GM18507 (cell line): ENCODE measurements around the gene MTHFR.

Experiments
- DNase-seq: peaks from one replicate; pipeline ENCODE4 v3.0.0; 2011; ENCODE audit warnings: low read depth; ENCODE audit not compliant: insufficient read length; ENCODE audit errors: extremely low spot score
- FAIRE-seq: peaks from 2 replicates; lab custom pipeline; 2011; peaks lifted over from hg19 to GRCh38; lab: Jason Lieb, UNC

MTHFR gene

GRCh38 chr1:11805422-11806306 lies at the start of gene MTHFR, which contains the start of gene CLCN6:
TSS of gene MTHFR (minus strand) at chr1:11805964. CDS start at chr1:11803116, 2,848 bp downstream.
TSS of gene CLCN6 (plus strand) at chr1:11806191. CDS start at chr1:11806263, 72 bp downstream.
- DNase-seq = peak; percentile 95
- FAIRE-seq = peak; percentile 98

- FAIRE-seq = no peak
- DNase-seq = no peak
Observed at GRCh38 chr1:11855430-11855829, 49.7 kb upstream of the MTHFR start.

DNA sequence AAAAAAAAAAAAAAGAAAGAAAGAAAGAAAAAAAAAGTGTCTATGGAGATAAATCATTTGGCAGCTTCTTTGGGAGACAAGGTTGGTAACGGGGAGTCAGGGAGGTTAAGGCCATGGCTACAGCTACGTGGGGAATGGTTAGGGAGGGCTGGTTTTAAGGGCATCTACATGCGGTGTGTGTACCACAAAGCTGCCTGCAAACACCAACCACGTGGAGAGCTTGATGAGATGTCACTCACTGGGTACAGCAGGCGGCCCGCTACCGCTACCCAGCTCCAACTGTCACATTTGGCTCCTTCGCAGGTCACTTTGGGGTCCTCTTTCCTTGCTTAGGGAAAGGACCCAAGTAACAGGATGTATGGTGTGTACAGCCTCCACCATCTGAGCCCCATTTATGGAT lies 48.8 kb upstream of the MTHFR start:
- no peak for FAIRE-seq
- DNase-seq = no peak

DNA sequence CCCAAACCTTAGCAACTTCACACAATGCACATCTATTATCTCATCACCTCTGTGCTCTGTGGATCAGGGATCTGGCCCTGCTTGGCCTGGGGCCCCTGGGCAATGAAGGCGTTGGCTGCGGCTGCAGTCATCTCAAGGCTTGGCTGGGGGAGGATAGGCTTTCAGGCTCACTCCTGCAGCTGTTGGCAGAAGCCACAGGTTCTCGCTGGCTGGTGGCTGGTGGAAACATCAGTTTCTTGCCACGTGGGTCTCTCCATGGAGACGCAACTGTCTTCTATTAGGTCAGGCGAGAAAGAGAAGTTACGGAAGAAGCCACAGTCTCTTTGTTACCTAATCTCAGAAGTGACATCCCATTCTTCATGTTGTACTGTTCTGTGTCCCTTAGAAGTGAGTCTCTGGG lies 45.4 kb upstream of the MTHFR start:
- no peak for DNase-seq

GRCh38 chr1:11850156-11850555 lies 44.4 kb upstream of the MTHFR start:
- FAIRE-seq (no peak), DNase-seq (no peak)

More for the DNA sequence above, 45.4 kb upstream of the MTHFR start:
- FAIRE-seq = no peak

DNA sequence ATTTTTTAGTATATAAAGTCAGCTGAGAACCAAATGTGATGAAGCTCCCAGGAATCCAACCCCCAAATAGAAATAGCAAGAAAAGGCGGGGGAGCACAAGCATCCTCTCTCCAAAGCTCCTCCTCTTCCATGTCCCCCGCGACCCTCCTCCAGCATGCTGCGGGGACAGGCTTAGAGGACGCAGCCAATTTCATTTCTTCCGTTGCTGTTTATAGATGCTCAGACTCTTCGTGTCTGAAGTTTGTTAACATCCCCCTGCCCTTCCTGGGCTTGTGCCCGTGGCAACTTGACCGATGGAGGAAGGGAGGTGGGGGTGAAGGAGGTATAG lies 42.6 kb upstream of the MTHFR start:
- no peak for DNase-seq
- FAIRE-seq = no peak

DNA sequence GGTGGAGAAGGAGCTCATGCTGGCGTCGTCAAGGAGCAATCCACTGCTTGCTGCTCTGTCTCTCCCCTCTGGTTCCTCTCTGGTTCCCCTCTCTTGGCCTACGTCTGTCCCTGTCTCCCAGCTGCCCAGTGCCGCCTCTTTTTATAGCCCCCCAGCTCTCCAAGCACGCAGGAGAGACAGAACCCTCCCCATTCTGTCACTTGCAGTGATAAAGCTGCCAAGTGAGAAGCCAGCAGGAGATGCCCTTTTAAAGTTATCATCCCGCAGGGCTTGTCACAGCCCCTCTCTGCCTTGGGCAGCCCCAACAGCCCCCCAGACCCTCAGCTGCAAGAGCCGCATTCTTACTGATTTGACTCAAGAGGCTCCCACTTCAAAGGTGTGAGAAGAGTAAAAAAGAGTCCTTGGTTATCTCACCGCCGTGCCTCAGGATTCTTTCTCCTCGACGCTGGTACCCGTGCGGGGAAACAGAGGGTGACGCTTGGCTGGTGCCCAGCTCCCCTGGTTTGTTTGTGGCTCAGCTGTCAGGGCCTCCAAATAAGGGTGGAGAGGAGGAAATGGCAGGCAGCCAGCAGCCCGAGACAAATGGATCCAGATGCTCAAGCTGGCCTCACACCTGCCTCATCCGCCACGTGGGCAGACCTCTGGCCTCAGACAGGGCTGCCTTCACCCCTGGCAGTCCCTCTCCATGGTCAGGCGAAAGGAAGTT lies 42.1 kb upstream of the MTHFR start, which contains the start of gene NPPA:
TSS of gene NPPA (minus strand) at position 117 of the 706 bp plus-strand sequence. CDS start at position 18, 99 bp downstream.
- no peak for DNase-seq
- FAIRE-seq = no peak

DNA sequence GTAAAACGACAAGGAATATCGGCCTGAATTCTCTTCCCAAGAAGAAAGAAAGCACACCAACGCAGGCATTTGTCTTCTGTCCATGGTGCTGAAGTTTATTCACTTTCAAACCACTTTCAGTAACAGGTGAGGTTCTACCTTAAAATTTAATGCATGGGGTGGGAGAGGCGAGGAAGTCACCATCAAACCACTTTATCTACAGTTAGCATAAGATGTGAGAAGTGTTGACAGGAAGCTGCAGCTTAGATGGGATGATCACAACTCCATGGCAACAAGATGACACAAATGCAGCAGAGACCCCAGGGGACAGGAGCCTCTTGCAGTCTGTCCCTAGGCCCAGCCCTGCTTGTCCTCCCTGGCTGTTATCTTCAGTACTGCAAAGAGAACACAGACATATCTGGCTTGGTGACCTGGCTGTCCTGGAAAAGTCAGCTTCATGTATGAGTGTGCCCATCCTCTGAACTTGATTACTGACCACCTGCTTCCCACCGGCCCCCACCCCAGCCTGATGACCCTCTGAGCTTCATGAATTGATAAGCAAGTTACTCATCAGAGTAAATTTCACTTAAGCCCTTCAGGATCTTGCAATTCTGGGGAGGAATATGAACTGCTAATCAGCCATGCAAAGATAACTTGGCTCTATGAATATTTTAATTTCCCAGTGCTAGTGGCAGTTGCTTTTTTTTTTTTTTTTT lies 40.0 kb upstream of the MTHFR start:
- FAIRE-seq (no peak), DNase-seq (no peak)

- FAIRE-seq = no peak
- DNase-seq = no peak
Observed at GRCh38 chr1:11842154-11843041, 36.6 kb upstream of the MTHFR start.

DNA sequence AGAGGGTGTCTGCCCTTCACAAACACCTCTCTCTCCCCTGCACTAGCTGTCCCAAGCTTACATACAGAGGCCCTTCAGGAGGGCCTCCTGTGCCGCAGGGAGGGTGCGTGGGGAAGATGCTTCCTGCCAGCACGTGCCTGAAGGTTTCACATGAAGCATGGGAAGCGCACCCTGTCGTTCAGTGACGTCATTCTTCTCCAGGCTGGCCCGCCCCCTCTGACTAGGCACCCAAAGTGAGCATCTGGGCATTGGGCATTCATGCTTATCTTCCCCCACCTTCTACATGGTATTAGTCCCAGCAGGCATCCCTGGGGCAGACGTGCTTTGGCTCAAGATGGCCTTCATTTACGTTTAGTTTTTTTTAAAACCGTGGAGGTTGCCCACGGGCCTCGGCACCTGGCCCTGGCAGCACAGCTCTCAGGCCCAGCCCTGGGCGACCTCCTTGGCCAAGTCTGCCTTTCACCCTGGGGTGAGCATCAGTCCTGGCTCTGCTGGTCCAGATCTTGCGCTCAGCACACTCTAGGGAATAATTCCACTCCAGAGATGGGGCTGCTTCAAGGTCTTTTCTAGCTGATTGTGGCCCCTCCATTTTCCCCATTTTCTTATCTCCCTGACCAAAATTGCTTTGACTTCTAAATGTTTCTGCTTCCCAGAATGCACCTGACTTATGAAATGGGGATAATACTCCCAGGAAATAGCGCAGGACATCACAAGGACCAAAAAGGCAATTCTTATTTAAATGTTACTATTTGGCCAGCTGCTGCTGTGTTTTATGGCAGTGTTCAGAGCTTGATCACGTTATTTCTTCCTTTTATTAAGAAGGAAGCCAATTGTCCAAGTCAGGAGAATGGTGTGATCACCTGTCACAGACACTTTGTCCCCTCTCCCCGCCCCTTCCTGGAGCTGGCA lies 35.7 kb upstream of the MTHFR start:
- FAIRE-seq (no peak), DNase-seq (no peak)

GRCh38 chr1:11839727-11840705 lies 34.3 kb upstream of the MTHFR start:
- DNase-seq (no peak), FAIRE-seq (no peak)

- FAIRE-seq = peak; percentile 80
- peak; percentile 80 for DNase-seq
Observed at GRCh38 chr1:11838349-11839272, 32.8 kb upstream of the MTHFR start.

DNA sequence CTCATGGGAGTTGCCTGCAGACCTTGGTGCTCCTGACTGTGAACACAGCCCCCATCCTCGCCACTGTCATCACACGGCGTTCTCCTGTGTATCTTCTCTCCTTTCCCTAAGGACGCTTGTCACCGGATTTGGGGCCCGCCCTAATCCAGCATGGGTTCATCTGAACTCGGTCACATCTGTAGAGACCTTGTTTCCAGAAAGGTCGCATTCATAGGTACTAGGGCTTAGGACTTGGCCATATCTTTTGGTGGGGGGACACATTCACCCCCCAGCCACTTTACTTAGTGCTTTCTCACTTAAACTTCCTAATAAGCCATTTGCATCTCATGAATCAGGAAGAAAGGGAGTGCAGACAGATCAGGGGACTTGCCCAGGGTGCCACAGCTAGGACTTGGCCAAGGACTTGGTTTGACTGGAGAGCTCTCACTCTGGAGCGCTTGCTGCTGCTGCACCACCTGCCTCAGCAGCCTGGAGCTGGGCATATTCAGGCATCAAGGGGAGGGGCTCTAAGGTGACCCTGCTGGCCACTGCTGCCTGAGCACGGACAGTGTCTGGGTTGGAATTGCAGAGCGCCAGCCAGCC lies 32.1 kb upstream of the MTHFR start:
- FAIRE-seq (no peak), DNase-seq (no peak)

GRCh38 chr1:11836955-11837766 lies 31.4 kb upstream of the MTHFR start:
- DNase-seq = no peak

More at GRCh38 chr1:11836955-11837766, 31.4 kb upstream of the MTHFR start:
- FAIRE-seq = no peak
